CD14-positive monocyte (primary cell): Measurements from ENCODE around the gene CNTNAP2. TPM values are rescaled to one million over a fixed set of nuclear protein-coding genes. Genes with fewer than 3 reads are reported as not detected.

Experiments used
- DNase-seq, 3 donors: peaks; one replicate each; pipeline ENCODE4 v3.0.0-alpha.2; 2011 to 2022
- H2AFZ ChIP-seq: 2 replicates; pipeline ENCODE4 v1.6.0; 2012; ENCODE audit warnings: mild to moderate bottlenecking, low read depth, low read length, inconsistent platforms; ENCODE audit not compliant: insufficient read depth, poor library complexity, severe bottlenecking
- H3K27ac ChIP-seq, 2 donors: 1 replicate in 1 of 2; 2 replicates in 1 of 2; pipeline ENCODE4 v1.5.1; 2012 to 2013; ENCODE audit warnings: low read length in 2 of 2, control low read depth in 1 of 2, inconsistent platforms in 1 of 2, low read depth in 1 of 2, mild to moderate bottlenecking in 1 of 2
- H3K27me3 ChIP-seq, 2 donors: one replicate each; pipeline versions ENCODE4 v1.6.0 to v1.6.1; 2011 to 2013; ENCODE audit warnings: low read length in 2 of 2; ENCODE audit not compliant: control insufficient read depth in 2 of 2, insufficient read depth in 2 of 2
- H3K36me3 ChIP-seq, 2 donors: replicated peaks in 1 of 2; 1 replicate in 1 of 2; 2 replicates in 1 of 2; pipeline versions ENCODE4 v1.5.1 to v1.6.1; 2012 to 2013; ENCODE audit warnings: low read length in 2 of 2, control low read depth in 1 of 2, inconsistent platforms in 1 of 2, mild to moderate bottlenecking in 1 of 2; ENCODE audit not compliant: insufficient read depth in 2 of 2, control insufficient read depth in 1 of 2
- H3K4me1 ChIP-seq, 2 donors: 1 replicate in 1 of 2; 2 replicates in 1 of 2; pipeline versions ENCODE4 v1.5.1 to v1.6.1; 2012 to 2013; ENCODE audit warnings: low read length in 2 of 2, control low read depth in 1 of 2, inconsistent platforms in 1 of 2, mild to moderate bottlenecking in 1 of 2, moderate library complexity in 1 of 2; ENCODE audit not compliant: insufficient read depth in 2 of 2, control insufficient read depth in 1 of 2
- H3K4me2 ChIP-seq: replicated peaks from 2 replicates; pipeline ENCODE3; 2012; ENCODE audit warnings: low read length, moderate library complexity, mild to moderate bottlenecking; ENCODE audit not compliant: poor library complexity, severe bottlenecking; ENCODE audit errors: extremely low read depth
- H3K4me3 ChIP-seq, 3 experiments: fragments of 200-600 bp in 1 of 3; sonication (generic) in 1 of 3; replicated peaks in 1 of 3; 1 replicate in 2 of 3; 2 replicates in 1 of 3; pipeline ENCODE4 v1.5.1; 2011 to 2013; ENCODE audit warnings: low read length in 3 of 3, mild to moderate bottlenecking in 3 of 3, control low read depth in 2 of 3, low read depth in 2 of 3, inconsistent platforms in 1 of 3, moderate library complexity in 1 of 3
- H3K79me2 ChIP-seq: 2 replicates; pipeline ENCODE4 v1.6.0; 2012; ENCODE audit warnings: mild to moderate bottlenecking, control low read depth, inconsistent platforms, low read length, moderate library complexity; ENCODE audit not compliant: insufficient read depth
- H3K9ac ChIP-seq: 2 replicates; pipeline ENCODE4 v1.6.0; 2017; ENCODE audit warnings: low read length, mild to moderate bottlenecking; ENCODE audit not compliant: insufficient read depth, poor library complexity, severe bottlenecking
- H3K9me3 ChIP-seq, 2 donors: replicated peaks in 1 of 2; 1 replicate in 1 of 2; 2 replicates in 1 of 2; pipeline versions ENCODE4 v1.5.1 to v1.6.1; 2012 to 2013; ENCODE audit warnings: low read length in 2 of 2, control low read depth in 1 of 2; ENCODE audit not compliant: control insufficient read depth in 1 of 2, insufficient read depth in 1 of 2
- H4K20me1 ChIP-seq: 2 replicates; pipeline ENCODE4 v1.6.0; 2012; ENCODE audit warnings: mild to moderate bottlenecking, low read length, control low read depth, moderate library complexity; ENCODE audit not compliant: insufficient read depth
- H3K27ac Mint-ChIP-seq, 7 donors: one replicate each; pipeline ENCODE4 v1.8.0; 2020; ENCODE audit warnings: mild to moderate bottlenecking in 7 of 7, mixed read lengths in 7 of 7, moderate library complexity in 6 of 7, inconsistent platforms in 2 of 7
- H3K27me3 Mint-ChIP-seq, 3 donors: one replicate each; pipeline ENCODE4 v1.8.0; 2021 to 2022; ENCODE audit warnings: low read depth in 3 of 3, mild to moderate bottlenecking in 3 of 3, mixed read lengths in 3 of 3, moderate library complexity in 3 of 3, inconsistent platforms in 1 of 3
- H3K36me3 Mint-ChIP-seq, 2 donors: one replicate each; pipeline ENCODE4 v1.8.0; 2020; ENCODE audit warnings: mixed read lengths in 2 of 2, inconsistent platforms in 1 of 2, mild to moderate bottlenecking in 1 of 2
- H3K4me1 Mint-ChIP-seq: one replicate; pipeline ENCODE4 v1.8.0; 2020; ENCODE audit warnings: mild to moderate bottlenecking, mixed read lengths
- H3K4me3 Mint-ChIP-seq, 2 donors: one replicate each; pipeline ENCODE4 v1.8.0; 2020; ENCODE audit warnings: mild to moderate bottlenecking in 2 of 2, mixed read lengths in 2 of 2, moderate library complexity in 1 of 2
- H3K9me3 Mint-ChIP-seq, 7 donors: one replicate each; pipeline ENCODE4 v1.8.0; 2020 to 2022; ENCODE audit warnings: mixed read lengths in 7 of 7, mild to moderate bottlenecking in 6 of 7, moderate library complexity in 6 of 7, inconsistent platforms in 2 of 7
- WGBS: methylation state at CpG from one replicate; pipeline ENCODE4 v1.1.5; 2013; ENCODE audit warnings: missing lambda C conversion rate; ENCODE audit not compliant: insufficient coverage; 5-methylcytosine and 5-hydroxymethylcytosine counted together
- intact Hi-C, 2 donors: fragments of 100-400 bp; cut with micrococcal nuclease; formaldehyde crosslinking; loops; one replicate each; pipeline versions ENCODE4 v1.15.0 to v1.15.1; 2023
- polyA plus RNA-seq, 3 donors: library from polyadenylated mRNA; depleted of rRNA in 1 of 3; unstranded in 2 of 3; stranded (reverse) in 1 of 3; fragments of 300-500 nt in 2 of 3; fragments of >200 nt in 1 of 3; fragmentation: Illumina TruSeq in 2 of 3; gene quantifications; 1 replicate in 2 of 3; 2 replicates in 1 of 3; pipeline ENCODE4 v1.2.3, GENCODE V29; 2012 to 2021
- TF ChIP-seq, protein P1 (sequence below): fragments of 200-600 bp; IDR thresholded peaks from one replicate; pipeline ENCODE4 v1.8.0; 2022; ENCODE audit warnings: antibody characterized with exemption, mild to moderate bottlenecking

CNTNAP2 gene
- polyA plus RNA-seq, 3 donors, result 0.01 TPM; not detected in 2

DNA sequence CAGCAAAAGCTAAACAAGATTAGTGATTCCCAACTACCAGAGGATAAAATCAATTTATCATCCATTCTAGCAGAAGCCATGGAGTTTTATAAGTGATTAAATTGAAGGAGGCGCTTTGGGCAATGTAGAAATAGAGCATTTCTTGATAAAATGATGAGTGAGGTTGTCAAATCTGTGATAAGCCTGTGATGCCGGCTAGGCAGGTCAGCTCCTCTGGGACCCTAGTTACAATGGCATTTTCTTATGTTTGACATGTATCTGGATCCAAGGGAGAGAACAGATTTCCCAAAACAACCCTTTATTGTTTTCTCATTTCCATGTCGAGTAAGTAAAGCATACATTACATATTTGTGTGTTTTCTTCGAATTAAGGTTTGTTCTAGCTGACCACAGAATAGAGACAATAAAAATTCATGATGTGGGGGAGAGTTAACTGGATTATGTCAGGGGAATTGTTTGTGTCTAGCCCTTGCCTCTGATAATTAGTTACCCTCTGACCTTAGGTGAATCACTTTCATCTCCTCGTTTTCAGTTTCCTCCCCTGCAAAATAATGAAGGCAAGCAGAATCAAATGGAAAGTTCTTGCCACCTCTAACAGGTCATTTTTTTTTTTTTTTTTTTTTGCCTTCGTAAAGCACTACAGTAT is 378.5 kb downstream of the CNTNAP2 start:
- Mint-ChIP-seq H3K9me3 (peaks cover 0 to 5% (median 2%) of the 10 kb centered on the region in 7 donors), H3K4me1 (no peaks in the 10 kb centered on the region), H3K4me3 (no peak overlapping the region), H3K27ac (no peak overlapping the region), H3K27me3 (peaks cover 0 to 1% (median 0%) of the 10 kb centered on the region in 3 donors), H3K36me3 (no peaks in the 10 kb centered on the region)
- peaks cover 4 to 8% of the 10 kb centered on the region in 2 donors for H3K9me3 ChIP-seq
- H3K4me3 ChIP-seq, result no peak overlapping the region
- no peaks in the 10 kb centered on the region for H3K79me2 ChIP-seq
- no peaks in the 10 kb centered on the region for H3K36me3 ChIP-seq
- no peak overlapping the region for H3K27ac ChIP-seq
- no peaks in the 10 kb centered on the region for H3K4me1 ChIP-seq
- H3K4me2 ChIP-seq, result no peak overlapping the region
- intact Hi-C loops, result no loop called here
- no peaks in the 10 kb centered on the region for H3K27me3 ChIP-seq
- WGBS, result 92% methylated on average over 2 of the region's 6 CpGs
- no peak overlapping the region for H3K9ac ChIP-seq
- TF ChIP-seq, protein P1, sequence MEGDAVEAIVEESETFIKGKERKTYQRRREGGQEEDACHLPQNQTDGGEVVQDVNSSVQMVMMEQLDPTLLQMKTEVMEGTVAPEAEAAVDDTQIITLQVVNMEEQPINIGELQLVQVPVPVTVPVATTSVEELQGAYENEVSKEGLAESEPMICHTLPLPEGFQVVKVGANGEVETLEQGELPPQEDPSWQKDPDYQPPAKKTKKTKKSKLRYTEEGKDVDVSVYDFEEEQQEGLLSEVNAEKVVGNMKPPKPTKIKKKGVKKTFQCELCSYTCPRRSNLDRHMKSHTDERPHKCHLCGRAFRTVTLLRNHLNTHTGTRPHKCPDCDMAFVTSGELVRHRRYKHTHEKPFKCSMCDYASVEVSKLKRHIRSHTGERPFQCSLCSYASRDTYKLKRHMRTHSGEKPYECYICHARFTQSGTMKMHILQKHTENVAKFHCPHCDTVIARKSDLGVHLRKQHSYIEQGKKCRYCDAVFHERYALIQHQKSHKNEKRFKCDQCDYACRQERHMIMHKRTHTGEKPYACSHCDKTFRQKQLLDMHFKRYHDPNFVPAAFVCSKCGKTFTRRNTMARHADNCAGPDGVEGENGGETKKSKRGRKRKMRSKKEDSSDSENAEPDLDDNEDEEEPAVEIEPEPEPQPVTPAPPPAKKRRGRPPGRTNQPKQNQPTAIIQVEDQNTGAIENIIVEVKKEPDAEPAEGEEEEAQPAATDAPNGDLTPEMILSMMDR, result no peak
- no peak overlapping the region for H2AFZ ChIP-seq
- no peaks in the 10 kb centered on the region for H4K20me1 ChIP-seq
- DNase-seq, result no peak

DNA sequence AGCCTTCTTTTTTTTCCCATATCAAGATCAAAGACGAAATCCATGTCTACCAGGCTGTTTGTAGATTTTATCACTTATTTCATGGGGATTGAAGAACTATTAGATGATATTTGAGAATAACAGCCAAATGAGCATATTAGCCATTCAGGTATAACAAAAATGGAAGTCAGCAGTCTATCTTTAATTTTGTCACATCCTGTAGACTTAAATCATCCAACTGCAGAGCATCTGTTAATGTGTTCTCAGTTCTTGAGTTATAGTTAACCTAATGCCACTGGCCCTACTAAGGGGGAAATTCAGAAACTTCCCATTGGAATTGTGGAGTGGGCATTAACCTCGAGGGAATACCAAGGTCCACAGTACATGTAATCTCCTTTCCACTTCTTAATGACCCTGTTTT is 380.1 kb downstream of the CNTNAP2 start:
- Mint-ChIP-seq H3K27me3 (peaks cover 0 to 1% (median 0%) of the 10 kb centered on the region in 3 donors), H3K9me3 (peaks cover 0 to 5% (median 3%) of the 10 kb centered on the region in 7 donors)
- H4K20me1 ChIP-seq, result no peaks in the 10 kb centered on the region

More for the DNA sequence above, 380.1 kb downstream of the CNTNAP2 start:
- Histone ChIP-seq H3K4me2 (no peak overlapping the region), H3K9me3 (peaks cover 4 to 8% of the 10 kb centered on the region in 2 donors), H3K36me3 (no peaks in the 10 kb centered on the region), H3K27ac (no peak overlapping the region), H2AFZ (no peak overlapping the region), H3K4me1 (no peaks in the 10 kb centered on the region), H3K4me3 (no peak overlapping the region), H3K27me3 (no peaks in the 10 kb centered on the region), H3K9ac (no peak overlapping the region), H3K79me2 (no peaks in the 10 kb centered on the region)
- no peak overlapping the region for H3K27ac Mint-ChIP-seq
- H3K4me3 Mint-ChIP-seq, result no peak overlapping the region
- WGBS, result no CpG with 5 or more reads among the region's 2 CpGs
- no peaks in the 10 kb centered on the region for H3K36me3 Mint-ChIP-seq
- no peak for DNase-seq
- no peaks in the 10 kb centered on the region for H3K4me1 Mint-ChIP-seq
- intact Hi-C loops, result no loop called here
- TF ChIP-seq, protein P1, result no peak
